GM19023 (cell line): Measurements from ENCODE around the gene PHEX.

Experiments
- ATAC-seq: cut with Tn5 transposase; IDR thresholded peaks from one replicate; pipeline ENCODE4 v1.9.1; 2021; ENCODE audit warnings: mild to moderate bottlenecking, moderate library complexity; ENCODE audit not compliant: unreplicated experiment

Gene PHEX

GRCh38 chrX:22147214-22147613, 115.1 kb downstream of the PHEX start:
- no peak for ATAC-seq

- no peak for ATAC-seq
Measured at GRCh38 chrX:22147942-22148341, 115.8 kb downstream of the PHEX start.

GRCh38 chrX:22148565-22148964, 116.4 kb downstream of the PHEX start:
- ATAC-seq, result no peak

- no peak for ATAC-seq
Measured at GRCh38 chrX:22150371-22150770, 118.2 kb downstream of the PHEX start.

- no peak for ATAC-seq
Measured at GRCh38 chrX:22155126-22155525, 123.0 kb downstream of the PHEX start.

- no peak for ATAC-seq
Measured at GRCh38 chrX:22159071-22159470, 126.9 kb downstream of the PHEX start.

GRCh38 chrX:22163326-22163725, 131.2 kb downstream of the PHEX start:
- ATAC-seq, result no peak

- no peak for ATAC-seq
Measured at GRCh38 chrX:22164770-22165388, 132.8 kb downstream of the PHEX start.

- ATAC-seq, result no peak
Measured at GRCh38 chrX:22165732-22166457, 133.8 kb downstream of the PHEX start.

- ATAC-seq, result no peak
Measured at GRCh38 chrX:22171287-22172060, 139.3 kb downstream of the PHEX start.

GRCh38 chrX:22173966-22174365, 141.8 kb downstream of the PHEX start:
- no peak for ATAC-seq

- ATAC-seq, result no peak
Measured at GRCh38 chrX:22177950-22178515, 145.9 kb downstream of the PHEX start.

- no peak for ATAC-seq
Measured at GRCh38 chrX:22184096-22184495, 152.0 kb downstream of the PHEX start.

GRCh38 chrX:22186165-22186564, 154.0 kb downstream of the PHEX start:
- ATAC-seq, result no peak

GRCh38 chrX:22192419-22193060, 160.4 kb downstream of the PHEX start:
- peak; percentile 97 for ATAC-seq

GRCh38 chrX:22193851-22194659, 161.9 kb downstream of the PHEX start:
- ATAC-seq, result no peak

GRCh38 chrX:22194660-22194945, 162.5 kb downstream of the PHEX start:
- no peak for ATAC-seq

- ATAC-seq, result no peak
Measured at GRCh38 chrX:22196149-22196548, 164.0 kb downstream of the PHEX start.

- no peak for ATAC-seq
Measured at GRCh38 chrX:22202251-22202650, 170.1 kb downstream of the PHEX start.

GRCh38 chrX:22203186-22203585, 171.1 kb downstream of the PHEX start:
- ATAC-seq, result no peak
